Progenitor cell of endocrine pancreas (in vitro differentiated cells): ENCODE results near the gene TTC14. TPM values are rescaled to one million over a fixed set of nuclear protein-coding genes. Genes with fewer than 3 reads are reported as not detected.

Experiments
- DNase-seq: peaks from one replicate; pipeline ENCODE4 v3.0.0; 2021; ENCODE audit warnings: low spot score; ENCODE audit not compliant: unreplicated experiment
- H3K27ac Mint-ChIP-seq: 2 replicates; pipeline ENCODE4 v1.8.0; 2021; ENCODE audit warnings: mild to moderate bottlenecking, moderate library complexity, mixed read lengths
- H3K27me3 Mint-ChIP-seq: 2 replicates; pipeline ENCODE4 v1.8.0; 2021; ENCODE audit warnings: mixed read lengths
- H3K36me3 Mint-ChIP-seq: 2 replicates; pipeline ENCODE4 v1.8.0; 2022; ENCODE audit warnings: mixed read lengths; ENCODE audit not compliant: insufficient read depth
- H3K4me1 Mint-ChIP-seq: 2 replicates; pipeline ENCODE4 v1.8.0; 2021; ENCODE audit warnings: low read depth, mixed read lengths
- H3K4me3 Mint-ChIP-seq: 2 replicates; pipeline ENCODE4 v1.8.0; 2021; ENCODE audit warnings: low read depth, mild to moderate bottlenecking, moderate library complexity, mixed read lengths
- H3K9me3 Mint-ChIP-seq: 2 replicates; pipeline ENCODE4 v1.8.0; 2021; ENCODE audit warnings: low read depth, mixed read lengths
- CTCF ChIP-seq: fragments of 200-600 bp; sonication (generic); IDR thresholded peaks from one replicate; pipeline ENCODE4 v1.5.0; 2021; ENCODE audit warnings: antibody characterized with exemption, mild to moderate bottlenecking; ENCODE audit not compliant: unreplicated experiment
- total RNA-seq: library from RNA; stranded (reverse); gene quantifications from 2 replicates; pipeline ENCODE4 v1.2.1, GENCODE V29; 2021

TTC14 gene
- total RNA-seq, 1 donor from 2014 or later = 69.6 TPM

GRCh38 chr3:180619723-180620122, 17.8 kb downstream of the TTC14 start:
- Mint-ChIP-seq H3K9me3 (no peaks in the 10 kb centered on the region), H3K27me3 (no peaks in the 10 kb centered on the region), H3K4me1 (no peaks in the 10 kb centered on the region), H3K27ac (no peak overlapping the region), H3K36me3 (no peaks in the 10 kb centered on the region), H3K4me3 (no peak overlapping the region)
- no peak for DNase-seq
- TF ChIP-seq CTCF = no peak

- peaks cover 2% of the 10 kb centered on the region for H3K36me3 Mint-ChIP-seq
- H3K27ac Mint-ChIP-seq = no peak overlapping the region
Observed at GRCh38 chr3:180624714-180625113, 22.8 kb downstream of the TTC14 start.

GRCh38 chr3:180626844-180627243, 24.9 kb downstream of the TTC14 start:
- no peak for TF ChIP-seq CTCF
- H3K4me3 Mint-ChIP-seq = no peak overlapping the region
- H3K27ac Mint-ChIP-seq = no peak overlapping the region
- no peaks in the 10 kb centered on the region for H3K27me3 Mint-ChIP-seq
- H3K4me1 Mint-ChIP-seq = no peaks in the 10 kb centered on the region
- DNase-seq = no peak
- H3K36me3 Mint-ChIP-seq = peaks cover 2% of the 10 kb centered on the region
- no peaks in the 10 kb centered on the region for H3K9me3 Mint-ChIP-seq

More at GRCh38 chr3:180624714-180625113, 22.8 kb downstream of the TTC14 start:
- no peak for DNase-seq
- Mint-ChIP-seq H3K9me3 (no peaks in the 10 kb centered on the region), H3K4me3 (no peak overlapping the region), H3K4me1 (no peaks in the 10 kb centered on the region), H3K27me3 (no peaks in the 10 kb centered on the region)
- no peak for TF ChIP-seq CTCF

- Mint-ChIP-seq H3K4me1 (no peaks in the 10 kb centered on the region), H3K27ac (no peak overlapping the region), H3K4me3 (no peak overlapping the region), H3K36me3 (no peaks in the 10 kb centered on the region), H3K9me3 (no peaks in the 10 kb centered on the region), H3K27me3 (peaks cover 3% of the 10 kb centered on the region)
- TF ChIP-seq CTCF = no peak
- no peak for DNase-seq
Observed at GRCh38 chr3:180630371-180630770, 28.4 kb downstream of the TTC14 start.

GRCh38 chr3:180631317-180631716, 29.4 kb downstream of the TTC14 start:
- no peak for DNase-seq
- Mint-ChIP-seq H3K4me3 (no peak overlapping the region), H3K4me1 (no peaks in the 10 kb centered on the region), H3K27me3 (peaks cover 3% of the 10 kb centered on the region), H3K36me3 (no peaks in the 10 kb centered on the region), H3K27ac (no peak overlapping the region), H3K9me3 (no peaks in the 10 kb centered on the region)
- no peak for TF ChIP-seq CTCF
